ENCODE measurements around the gene ANAPC16.

The ANAPC16 gene

GRCh38 chr10:72200883-72201282, 14.9 kb upstream of the ANAPC16 start:
- H3F3A ChIP-seq (ENCODE audit: insufficient read depth) = 0 out of 2 replicates have a peak, but pooled peaks cover 3% of the 10 kb centered on the region
- no peaks in the 10 kb centered on the region for H3K27me3 ChIP-seq (ENCODE audit: low read length)
- H3K79me2 ChIP-seq (ENCODE audit: insufficient read depth, low read length) = 0 out of 2 replicates have a peak, but pooled peaks cover 2% of the 10 kb centered on the region
- no peak overlapping the region for H2AFZ ChIP-seq (ENCODE audit: low read depth, low read length, severe bottlenecking)
- TF ChIP-seq CTCF (IDR thresholded peaks at IDR 0.05; ENCODE audit: insufficient read depth, low read length, poor library complexity, severe bottlenecking) (no peak), EZH2phosphoT487 (conservative IDR thresholded peaks at IDR 0.05; ENCODE audit: low read length) (no peak)
- no peaks in the 10 kb centered on the region for H4K20me1 ChIP-seq (ENCODE audit: low read depth, low read length)
- no peaks in the 10 kb centered on the region for H3K9me2 ChIP-seq (replicated peaks; ENCODE audit: insufficient read depth, low read length)
- H3K9me3 ChIP-seq (ENCODE audit: insufficient read depth, low read length) = no peaks in the 10 kb centered on the region
- H3K36me3 ChIP-seq (ENCODE audit: low read length) = peaks cover 9% of the 10 kb centered on the region; the same call in 1 of the 2 replicates
- H3K27ac ChIP-seq (ENCODE audit: low read depth, low read length) = no peak overlapping the region
- H3K9ac ChIP-seq (ENCODE audit: low read length) = no peak overlapping the region
- no peak overlapping the region for H3K4me2 ChIP-seq (ENCODE audit: low read depth, low read length, poor library complexity, severe bottlenecking)
- H3K4me3 ChIP-seq (ENCODE audit: insufficient read depth, low read length, poor library complexity, severe bottlenecking) = no peak overlapping the region

- no peak overlapping the region for H2AFZ ChIP-seq (ENCODE audit: low read depth, low read length, severe bottlenecking)
- H3K4me2 ChIP-seq (ENCODE audit: low read depth, low read length, poor library complexity, severe bottlenecking) = no peak overlapping the region
- no peak overlapping the region for H3K4me3 ChIP-seq (ENCODE audit: insufficient read depth, low read length, poor library complexity, severe bottlenecking)
- H3K27me3 ChIP-seq (ENCODE audit: low read length) = no peaks in the 10 kb centered on the region
- H3K27ac ChIP-seq (ENCODE audit: low read depth, low read length) = no peak overlapping the region
- no peaks in the 10 kb centered on the region for H4K20me1 ChIP-seq (ENCODE audit: low read depth, low read length)
- no peak for TF ChIP-seq CTCF (IDR thresholded peaks at IDR 0.05; ENCODE audit: insufficient read depth, low read length, poor library complexity, severe bottlenecking)
- no peak for TF ChIP-seq EZH2phosphoT487 (conservative IDR thresholded peaks at IDR 0.05; ENCODE audit: low read length)
- H3F3A ChIP-seq (ENCODE audit: insufficient read depth) = 0 out of 2 replicates have a peak, but pooled peaks cover 3% of the 10 kb centered on the region
- peaks cover 7% of the 10 kb centered on the region; the same call in 1 of the 2 replicates for H3K36me3 ChIP-seq (ENCODE audit: low read length)
- H3K9me3 ChIP-seq (ENCODE audit: insufficient read depth, low read length) = no peaks in the 10 kb centered on the region
- no peak overlapping the region for H3K9ac ChIP-seq (ENCODE audit: low read length)
- H3K9me2 ChIP-seq (replicated peaks; ENCODE audit: insufficient read depth, low read length) = no peaks in the 10 kb centered on the region
- 0 out of 2 replicates have a peak, but pooled peaks cover 2% of the 10 kb centered on the region for H3K79me2 ChIP-seq (ENCODE audit: insufficient read depth, low read length)
Observed at GRCh38 chr10:72201293-72201692, 14.5 kb upstream of the ANAPC16 start.

- Histone ChIP-seq H2AFZ (ENCODE audit: low read depth, low read length, severe bottlenecking) (no peak overlapping the region), H3K36me3 (ENCODE audit: low read length) (peaks cover 7% of the 10 kb centered on the region; the same call in 1 of the 2 replicates), H3F3A (ENCODE audit: insufficient read depth) (no peaks in the 10 kb centered on the region), H3K4me3 (ENCODE audit: insufficient read depth, low read length, poor library complexity, severe bottlenecking) (no peak overlapping the region), H3K27ac (ENCODE audit: low read depth, low read length) (no peak overlapping the region), H3K27me3 (ENCODE audit: low read length) (no peaks in the 10 kb centered on the region), H4K20me1 (ENCODE audit: low read depth, low read length) (no peaks in the 10 kb centered on the region), H3K9me3 (ENCODE audit: insufficient read depth, low read length) (no peaks in the 10 kb centered on the region), H3K9ac (ENCODE audit: low read length) (no peak overlapping the region), H3K4me2 (ENCODE audit: low read depth, low read length, poor library complexity, severe bottlenecking) (no peak overlapping the region), H3K79me2 (ENCODE audit: insufficient read depth, low read length) (0 out of 2 replicates have a peak, but pooled peaks cover 2% of the 10 kb centered on the region), H3K9me2 (replicated peaks; ENCODE audit: insufficient read depth, low read length) (no peaks in the 10 kb centered on the region)
- TF ChIP-seq CTCF (IDR thresholded peaks at IDR 0.05; ENCODE audit: insufficient read depth, low read length, poor library complexity, severe bottlenecking) (no peak), EZH2phosphoT487 (conservative IDR thresholded peaks at IDR 0.05; ENCODE audit: low read length) (no peak)
Observed at GRCh38 chr10:72204296-72204695, 11.5 kb upstream of the ANAPC16 start.

All from SU-DHL-6 (cell line).